GM12892 (cell line): Measurements from ENCODE around the gene LMO1.

Experiments used
- DNase-seq: peaks from one replicate; pipeline ENCODE4 v3.0.0; 2011; ENCODE audit not compliant: insufficient read length
- FAIRE-seq: peaks from 2 replicates; lab custom pipeline; 2011; peaks lifted over from hg19 to GRCh38; lab: Jason Lieb, UNC
- POLR2A ChIP-seq: IDR thresholded peaks from 2 replicates; pipeline ENCODE4 v1.6.1; 2011; ENCODE audit warnings: low read depth, low read length, control low read depth
- POLR2AphosphoS5 ChIP-seq: IDR thresholded peaks from 2 replicates; pipeline ENCODE4 v1.6.1; 2011; ENCODE audit warnings: low read depth, low read length, control low read depth
- TAF1 ChIP-seq: IDR thresholded peaks from 2 replicates; pipeline ENCODE4 v1.6.1; 2011; ENCODE audit warnings: low read depth, mild to moderate bottlenecking, control low read depth, low read length, borderline replicate concordance

The LMO1 gene

DNA sequence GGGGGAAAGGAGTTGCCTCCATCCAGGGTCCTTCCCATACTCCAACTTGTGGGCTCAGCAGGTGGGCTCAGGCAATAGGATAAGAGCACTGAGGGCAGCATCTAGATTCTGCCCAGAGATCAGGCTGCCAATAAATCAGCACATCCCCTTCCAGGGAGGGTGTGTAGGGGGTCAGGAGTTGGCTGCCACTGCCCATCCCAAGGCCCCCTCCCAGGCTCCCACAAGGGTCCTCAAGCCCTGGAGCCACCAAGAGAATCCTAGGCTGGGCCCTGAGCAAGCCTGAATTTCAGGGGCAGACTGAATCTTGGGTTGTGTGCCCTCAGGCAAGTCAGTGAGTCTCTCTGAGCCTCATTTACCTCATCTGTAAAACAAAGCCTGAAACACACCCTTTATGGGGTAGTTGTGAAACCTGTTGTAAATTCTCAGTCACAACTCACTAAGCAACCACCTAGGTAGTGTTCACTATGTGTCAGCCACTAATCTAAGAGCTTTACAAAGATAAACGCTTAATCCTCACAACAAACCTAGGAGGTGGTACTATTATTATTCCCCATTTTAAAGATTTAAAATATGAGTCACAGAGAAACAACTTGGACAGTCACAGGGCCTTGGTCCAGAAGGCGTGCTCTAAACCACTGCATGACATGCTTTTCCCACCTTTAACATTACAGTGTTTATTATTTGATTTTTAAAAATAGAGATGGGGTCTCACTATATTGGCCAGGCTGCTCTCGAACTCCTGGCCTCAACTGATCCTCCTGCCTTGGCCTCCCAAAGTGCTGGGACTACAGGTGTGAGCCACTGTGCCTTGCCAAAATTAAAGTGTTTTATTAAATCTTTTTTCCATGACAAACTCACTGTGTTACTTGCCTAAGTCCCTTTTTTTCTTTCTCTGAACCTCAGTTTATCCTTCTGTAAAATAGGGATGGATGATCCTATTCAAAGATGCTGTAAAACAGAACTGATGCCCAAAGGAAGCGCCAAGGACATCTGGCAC is 36.2 kb downstream of the LMO1 start:
- DNase-seq (no peak), FAIRE-seq (no peak)
- no peak for TF ChIP-seq POLR2A
- no peak for TF ChIP-seq POLR2AphosphoS5
- no peak for TF ChIP-seq TAF1

DNA sequence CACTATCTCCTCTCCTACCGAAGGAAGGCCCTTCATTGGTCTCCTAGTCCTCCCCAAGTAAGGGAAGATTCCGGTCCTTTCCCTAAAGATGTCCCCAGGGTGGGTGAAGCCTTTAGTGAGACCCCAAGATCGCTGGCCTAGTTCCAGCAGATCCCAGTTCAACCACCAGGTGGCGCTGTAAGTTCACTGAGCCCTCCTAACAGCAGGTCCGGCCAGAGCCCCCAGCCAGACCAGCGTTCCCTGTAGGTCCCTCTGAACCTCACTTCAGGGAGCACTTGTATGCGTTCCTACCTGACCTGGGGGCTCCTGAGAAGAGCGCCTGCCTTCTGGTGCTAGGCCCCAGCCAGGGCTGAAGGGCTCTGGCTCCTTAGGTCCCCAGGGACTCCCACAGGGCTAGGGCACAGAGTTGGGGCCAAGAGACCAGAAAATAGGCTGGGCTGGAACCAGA is 38.1 kb downstream of the LMO1 start:
- DNase-seq (peak; percentile 83), FAIRE-seq (peak; percentile 87)
- TF ChIP-seq POLR2A: no peak
- no peak for TF ChIP-seq POLR2AphosphoS5
- no peak for TF ChIP-seq TAF1

DNA sequence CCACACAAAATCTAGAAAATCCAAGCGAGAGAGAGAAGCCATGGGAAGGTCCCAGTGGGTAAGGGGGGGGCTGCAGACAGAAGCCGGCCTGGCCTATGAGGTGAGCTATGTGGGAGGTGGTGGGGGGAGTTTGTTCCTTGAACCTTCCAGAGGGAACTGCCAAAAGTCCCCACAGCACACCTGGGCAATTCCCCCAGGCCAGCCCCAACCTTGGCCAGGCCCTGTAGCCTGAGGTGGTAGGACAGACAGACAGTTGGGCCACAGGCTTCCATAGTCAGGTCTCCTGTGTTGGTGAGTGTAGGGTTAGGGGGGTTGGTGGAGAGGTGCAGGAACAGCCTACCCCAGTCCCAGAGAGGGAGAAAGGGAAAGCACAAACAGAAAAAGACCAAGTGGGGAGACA is 39.0 kb downstream of the LMO1 start:
- TF ChIP-seq POLR2AphosphoS5 (no peak), POLR2A (no peak), TAF1 (no peak)
- FAIRE-seq (no peak), DNase-seq (no peak)

DNA sequence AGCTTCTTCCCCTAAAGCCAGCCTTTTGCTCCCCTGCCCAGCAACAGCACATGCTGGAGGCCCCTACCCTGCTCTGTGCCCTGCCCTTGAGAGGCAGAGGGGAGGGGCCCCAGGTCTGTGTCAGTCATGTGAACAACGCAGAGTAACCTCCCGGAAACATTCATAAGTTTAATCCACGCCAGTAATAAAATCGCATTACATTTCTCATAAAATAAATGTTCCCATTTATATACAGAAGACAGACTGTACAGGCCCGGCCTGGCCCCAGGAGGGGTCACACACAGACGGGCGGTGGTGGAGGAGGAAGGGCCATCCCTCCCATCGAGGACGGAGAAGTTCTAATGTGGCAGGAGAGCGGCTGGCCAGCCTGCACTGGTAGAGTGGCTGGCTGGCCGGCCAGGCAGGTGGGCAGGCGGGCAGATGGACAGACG is 39.5 kb downstream of the LMO1 start:
- DNase-seq (no peak), FAIRE-seq (no peak)
- TF ChIP-seq TAF1 (no peak), POLR2AphosphoS5 (no peak), POLR2A (no peak)

DNA sequence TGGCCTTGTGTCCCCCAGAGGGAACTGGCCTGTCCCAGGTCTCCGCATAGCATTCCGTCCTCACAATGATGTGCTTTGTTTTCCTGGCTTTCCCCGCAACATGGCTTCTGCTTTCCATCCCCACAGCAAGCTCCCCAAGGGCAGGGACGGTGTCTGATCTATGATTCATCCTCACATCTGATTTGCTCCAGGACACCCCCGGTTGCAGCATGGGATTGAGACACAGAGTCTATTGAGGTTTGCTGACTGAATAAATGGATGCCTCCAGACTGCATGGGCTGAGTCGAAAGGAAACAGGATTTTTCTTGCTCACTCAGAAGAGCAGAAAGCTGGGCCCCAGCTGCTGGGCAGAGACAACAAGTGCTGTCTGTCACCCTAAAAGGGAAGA is 40.2 kb downstream of the LMO1 start:
- DNase-seq (no peak), FAIRE-seq (no peak)
- TF ChIP-seq POLR2AphosphoS5 (no peak), TAF1 (no peak), POLR2A (no peak)

DNA sequence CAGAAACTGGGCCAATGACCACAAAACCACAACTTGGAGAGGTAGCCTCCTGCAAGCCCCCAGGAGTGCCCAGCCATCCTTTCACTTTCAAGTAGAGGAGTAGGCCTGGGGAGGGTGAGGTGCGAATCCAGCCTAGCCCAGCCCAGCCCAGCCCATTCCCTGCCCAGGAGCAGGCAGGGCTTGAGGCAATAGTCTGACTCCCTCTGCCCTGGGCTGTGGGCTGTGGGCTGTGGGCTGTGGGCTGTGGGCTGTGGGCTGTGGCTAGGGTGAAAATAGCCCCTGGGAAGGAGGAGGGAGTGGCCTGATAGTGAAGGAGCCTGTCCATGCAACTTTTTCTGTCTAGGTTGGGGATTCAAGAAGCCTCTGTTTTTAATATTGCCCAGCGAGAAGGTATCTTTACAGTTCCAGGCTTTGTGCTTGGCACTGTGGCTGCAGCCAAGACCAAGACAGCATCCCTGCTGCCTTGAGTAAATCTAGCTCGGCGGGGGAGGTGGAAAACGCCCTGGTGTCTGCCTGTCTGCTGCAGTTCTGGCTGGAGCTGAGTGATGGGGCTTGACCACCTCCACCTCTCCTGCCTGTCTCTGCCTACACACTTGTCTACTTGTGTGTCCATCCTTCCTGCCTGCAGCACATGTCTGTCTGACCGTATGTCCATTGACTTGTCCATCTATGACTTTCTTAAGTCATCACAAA is 40.7 kb downstream of the LMO1 start:
- no peak for TF ChIP-seq POLR2AphosphoS5
- no peak for TF ChIP-seq POLR2A
- TF ChIP-seq TAF1: no peak
- DNase-seq (no peak), FAIRE-seq (no peak)

DNA sequence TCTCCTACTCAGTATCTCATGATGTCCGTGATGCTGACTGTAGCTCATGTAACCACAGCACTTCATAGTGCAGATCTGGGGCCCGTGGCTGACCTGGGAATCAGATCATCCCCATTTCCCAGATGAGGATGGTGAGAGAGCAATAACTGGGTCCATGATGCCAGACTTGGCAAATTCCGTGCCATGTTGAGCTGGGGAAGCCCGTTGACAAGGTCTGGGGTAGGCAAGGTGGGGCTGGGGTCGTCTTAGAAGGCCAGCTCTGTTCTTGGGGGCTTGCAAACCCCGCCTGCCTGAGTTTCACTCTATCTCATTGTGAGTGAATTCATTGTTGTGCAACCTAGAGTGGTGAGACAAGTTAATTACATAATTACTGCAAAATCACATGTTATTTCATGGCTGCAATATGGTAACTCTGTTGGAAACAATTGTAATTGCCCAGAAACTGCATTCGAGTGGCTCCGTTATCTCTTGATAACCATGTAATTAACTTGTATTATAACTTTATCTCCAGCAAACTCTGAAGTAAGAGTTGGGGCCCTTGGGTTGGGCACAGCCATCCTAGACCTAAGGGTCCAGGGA is 41.7 kb downstream of the LMO1 start:
- no peak for DNase-seq
- FAIRE-seq: no peak
- TF ChIP-seq TAF1 (no peak), POLR2AphosphoS5 (no peak), POLR2A (no peak)

DNA sequence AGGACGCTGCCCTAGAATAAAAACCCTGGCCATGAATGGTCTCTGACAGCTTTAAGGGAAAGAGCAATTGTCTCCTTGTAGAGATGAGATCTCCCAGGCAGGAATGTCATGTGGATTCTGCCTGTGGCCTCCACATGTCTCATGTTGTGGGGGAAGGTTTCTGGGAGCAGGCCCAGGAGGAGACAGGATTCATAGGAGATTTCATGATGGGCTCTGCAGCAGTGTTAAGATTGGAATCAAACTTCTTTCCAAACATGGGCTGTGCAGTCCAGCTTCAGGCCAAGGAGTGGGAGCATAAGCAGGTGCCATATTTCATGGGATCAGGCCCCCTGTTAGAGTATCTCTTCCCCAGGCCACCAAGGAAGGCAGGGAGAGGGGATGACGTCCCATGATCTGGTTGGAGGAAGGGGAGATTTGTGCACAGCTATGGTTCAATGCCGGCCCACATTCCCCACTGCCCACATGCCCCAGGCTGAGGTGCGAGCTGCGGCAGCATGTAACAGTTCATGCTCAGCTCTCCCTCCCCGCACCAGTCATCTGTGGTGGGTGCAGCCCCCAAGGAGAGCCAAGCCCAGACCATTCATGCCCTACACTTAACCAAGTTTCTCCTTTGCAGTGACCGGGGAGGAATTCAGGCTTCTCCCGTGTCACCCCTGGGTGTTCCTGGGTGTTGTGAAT is 42.5 kb downstream of the LMO1 start:
- DNase-seq (no peak), FAIRE-seq (no peak)
- TF ChIP-seq POLR2A: no peak
- TF ChIP-seq POLR2AphosphoS5: no peak
- no peak for TF ChIP-seq TAF1

DNA sequence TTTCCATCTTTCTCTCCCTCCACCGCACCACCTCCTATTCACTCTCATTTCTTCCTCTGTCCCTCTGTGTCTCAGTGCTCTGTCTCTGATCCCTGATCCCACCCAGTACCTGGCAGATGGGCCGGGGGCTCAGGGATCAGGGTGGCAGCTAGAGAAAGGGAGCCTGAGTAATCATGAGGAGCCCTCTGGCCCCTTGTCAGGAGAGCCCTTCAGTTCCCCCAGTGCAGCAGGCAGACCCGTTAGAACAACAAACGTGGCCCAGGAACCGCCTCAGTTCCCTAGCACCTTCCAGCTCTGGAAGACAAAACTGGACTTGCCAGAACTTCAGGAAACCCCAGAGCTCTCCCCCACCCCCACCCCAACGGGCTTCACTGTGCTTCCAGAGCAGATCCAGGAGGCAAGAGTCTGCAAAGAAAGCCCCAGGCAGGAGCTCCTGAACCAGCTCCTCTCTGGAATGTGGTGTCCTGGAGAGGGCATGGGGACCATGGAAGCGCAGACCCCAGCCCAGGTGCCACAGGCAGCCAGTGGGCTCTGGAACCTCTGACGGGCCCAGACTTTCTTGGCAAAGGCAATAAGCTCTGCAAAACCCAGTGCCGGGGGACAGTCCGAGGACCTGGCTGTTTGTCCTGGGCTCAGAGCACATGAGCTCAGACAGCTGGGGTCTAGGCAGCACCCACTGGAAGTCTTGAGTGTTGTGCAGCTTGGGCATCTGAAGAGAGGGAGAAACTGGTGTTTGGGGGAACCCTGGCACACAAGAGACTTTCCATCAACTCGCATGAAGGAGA is 43.2 kb downstream of the LMO1 start:
- no peak for TF ChIP-seq POLR2A
- no peak for TF ChIP-seq POLR2AphosphoS5
- TF ChIP-seq TAF1: no peak
- no peak for FAIRE-seq
- DNase-seq: no peak

DNA sequence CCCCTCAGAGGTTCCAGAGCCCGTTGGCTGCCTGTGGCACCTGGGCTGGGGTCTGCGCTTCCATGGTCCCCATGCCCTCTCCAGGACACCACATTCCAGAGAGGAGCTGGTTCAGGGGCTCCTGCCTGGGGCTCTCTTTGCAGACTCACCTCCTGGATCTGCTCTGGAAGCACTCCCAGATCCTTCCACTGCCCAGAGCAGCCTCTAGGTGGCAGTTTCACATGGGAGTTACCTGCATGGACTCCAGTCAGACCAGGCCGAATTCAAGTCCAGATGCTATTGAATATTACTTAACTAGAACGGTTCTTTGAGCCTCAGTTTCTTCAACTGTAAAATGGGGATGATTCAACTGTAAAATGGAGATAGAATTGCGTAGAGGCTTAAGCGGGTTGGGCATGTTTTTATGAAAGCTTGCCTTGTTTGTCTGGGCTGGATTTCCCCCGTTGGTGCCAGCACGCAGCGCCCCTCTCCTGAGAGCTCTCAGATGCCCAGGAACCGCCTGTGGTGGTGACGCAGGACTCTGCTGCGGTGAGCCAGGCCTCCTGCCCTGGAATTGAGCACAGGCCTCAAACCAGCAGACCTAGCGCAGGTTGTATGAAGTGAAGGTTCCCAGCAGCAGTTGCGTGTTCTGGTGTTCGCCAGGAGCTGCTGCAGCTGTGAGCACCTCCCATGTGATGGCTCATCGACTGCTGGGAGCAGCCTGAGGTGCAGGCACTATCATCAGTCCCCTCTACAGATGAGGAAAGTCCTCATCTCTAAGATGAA is 44.2 kb downstream of the LMO1 start:
- FAIRE-seq: peak; percentile 24

More for the DNA sequence above, 44.2 kb downstream of the LMO1 start:
- DNase-seq: peak; percentile 52
- TF ChIP-seq POLR2AphosphoS5 (no peak), POLR2A (no peak), TAF1 (no peak)
